ENCODE measurements around the gene FAM184A. TPM values are rescaled to one million over a fixed set of nuclear protein-coding genes. Genes with fewer than 3 reads are reported as not detected.

FAM184A gene
- total and polyA plus RNA-seq, 2 experiments from 2014 or later = 13.7 to 18.6 TPM

DNA sequence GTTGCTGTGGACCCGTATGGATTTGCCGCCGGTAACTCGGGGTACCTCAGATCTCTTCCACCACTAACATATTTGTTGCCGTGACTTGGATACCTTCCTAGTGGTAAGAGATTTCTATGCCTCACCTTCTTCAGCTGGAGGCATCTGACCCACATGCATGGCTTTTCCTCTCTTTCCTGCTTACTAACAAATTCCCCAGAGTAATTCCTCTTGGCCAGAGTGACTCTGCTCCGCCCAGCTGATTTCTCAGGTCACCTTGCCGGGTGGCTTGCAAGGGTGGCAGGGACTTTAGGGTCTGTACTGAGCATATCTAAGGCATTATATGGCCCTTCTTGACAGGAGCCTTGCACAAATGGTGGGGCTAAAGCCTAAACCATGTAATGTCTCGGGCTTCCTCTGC is 38.2 kb downstream of the FAM184A start:
- TF ChIP-seq EZH2phosphoT487 (IDR thresholded peaks at IDR 0.05; ENCODE audit: unreplicated experiment) (no peak), JUNB (IDR thresholded peaks at IDR 0.05; ENCODE audit: unreplicated experiment) (no peak), STAT1 (IDR thresholded peaks at IDR 0.05; ENCODE audit: unreplicated experiment) (no peak), EZH2 (IDR thresholded peaks at IDR 0.05; ENCODE audit: low read depth, unreplicated experiment) (no peak), ZNF331 (CRISPR knock-in tag; IDR thresholded peaks at IDR 0.05; ENCODE audit: low read depth) (no peak), ZNF114 (CRISPR knock-in tag; IDR thresholded peaks at IDR 0.05) (no peak), CREB1 (CRISPR knock-in tag; IDR thresholded peaks at IDR 0.05; ENCODE audit: low read depth) (no peak), ETS1 (IDR thresholded peaks at IDR 0.05) (no peak), POLR2AphosphoS5 (IDR thresholded peaks at IDR 0.05; ENCODE audit: low read depth) (no peak), NANOG (IDR thresholded peaks at IDR 0.05; ENCODE audit: borderline replicate concordance) (no peak), REST (IDR thresholded peaks at IDR 0.05; ENCODE audit: unreplicated experiment) (no peak), ZNF462 (CRISPR knock-in tag; IDR thresholded peaks at IDR 0.05) (no peak)
- TF ChIP-seq, protein P1, sequence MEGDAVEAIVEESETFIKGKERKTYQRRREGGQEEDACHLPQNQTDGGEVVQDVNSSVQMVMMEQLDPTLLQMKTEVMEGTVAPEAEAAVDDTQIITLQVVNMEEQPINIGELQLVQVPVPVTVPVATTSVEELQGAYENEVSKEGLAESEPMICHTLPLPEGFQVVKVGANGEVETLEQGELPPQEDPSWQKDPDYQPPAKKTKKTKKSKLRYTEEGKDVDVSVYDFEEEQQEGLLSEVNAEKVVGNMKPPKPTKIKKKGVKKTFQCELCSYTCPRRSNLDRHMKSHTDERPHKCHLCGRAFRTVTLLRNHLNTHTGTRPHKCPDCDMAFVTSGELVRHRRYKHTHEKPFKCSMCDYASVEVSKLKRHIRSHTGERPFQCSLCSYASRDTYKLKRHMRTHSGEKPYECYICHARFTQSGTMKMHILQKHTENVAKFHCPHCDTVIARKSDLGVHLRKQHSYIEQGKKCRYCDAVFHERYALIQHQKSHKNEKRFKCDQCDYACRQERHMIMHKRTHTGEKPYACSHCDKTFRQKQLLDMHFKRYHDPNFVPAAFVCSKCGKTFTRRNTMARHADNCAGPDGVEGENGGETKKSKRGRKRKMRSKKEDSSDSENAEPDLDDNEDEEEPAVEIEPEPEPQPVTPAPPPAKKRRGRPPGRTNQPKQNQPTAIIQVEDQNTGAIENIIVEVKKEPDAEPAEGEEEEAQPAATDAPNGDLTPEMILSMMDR (conservative IDR thresholded peaks at IDR 0.05; ENCODE audit: low read depth in 2 of 2) = no peak
- H3K27ac Mint-ChIP-seq = no peak overlapping the region
- H3K36me3 Mint-ChIP-seq (ENCODE audit: low read depth) = no peaks in the 10 kb centered on the region
- Histone ChIP-seq H3K79me2 (replicated peaks; ENCODE audit: insufficient read depth) (no peaks in the 10 kb centered on the region), H3K4me3 (no peak overlapping the region), H3K36me3 (ENCODE audit: insufficient read depth) (no peaks in the 10 kb centered on the region), H3K27ac (ENCODE audit: low read depth) (no peak overlapping the region), H3K9me2 (ENCODE audit: insufficient read depth) (no peaks in the 10 kb centered on the region), H3K27me3 (ENCODE audit: insufficient read depth) (no peaks in the 10 kb centered on the region), H3F3A (replicated peaks; ENCODE audit: low read depth) (no peaks in the 10 kb centered on the region), H3K4me2 (no peak overlapping the region), H3K4me1 (ENCODE audit: insufficient read depth) (peaks cover 19% of the 10 kb centered on the region), H2AFZ (no peak overlapping the region), H4K20me1 (replicated peaks; ENCODE audit: insufficient read depth) (no peaks in the 10 kb centered on the region)
- DNase-seq (ENCODE audit: low spot score) (no peak), ATAC-seq (no peak)
- H3K4me3 Mint-ChIP-seq = no peak overlapping the region
- H3K27me3 Mint-ChIP-seq (ENCODE audit: insufficient read depth, low read depth, poor library complexity) = peaks cover 2% of the 10 kb centered on the region
- peaks cover 70% of the 10 kb centered on the region for H3K4me1 Mint-ChIP-seq
- no peaks in the 10 kb centered on the region; the same call in 2 of the 3 replicates for H3K9me3 Mint-ChIP-seq

All from GM23338 (cell line).